ENCODE results near the gene BCAS2. TPM values are rescaled to one million over a fixed set of nuclear protein-coding genes. Genes with fewer than 3 reads are reported as not detected.

Gene BCAS2
- total and polyA plus RNA-seq, 9 donors = 32.1 to 47.7 (median 36.7) TPM

- TF ChIP-seq POLR2A (IDR thresholded peaks at IDR 0.05) (no peak), EP300 (IDR thresholded peaks at IDR 0.05) (no peak)
- Histone ChIP-seq H3K4me1 (ENCODE audit: insufficient read depth) (no peaks in the 10 kb centered on the region), H3K27me3 (no peaks in the 10 kb centered on the region), H3K9me3 (no peaks in the 10 kb centered on the region), H3K36me3 (no peaks in the 10 kb centered on the region), H3K27ac (no peak overlapping the region), H3K4me3 (no peak overlapping the region)
- intact Hi-C loops (cut with DNase I) = loop anchor here in 1 of 4 donors (5.0 kb wide), 1 partner anchor 1046 kb away; no protein-coding TSS in a partner anchor
- DNase-seq = no peak
- WGBS, 3 donors = 34 to 49% (median 43%) methylated on average over 1 of the region's 1 CpG
Observed at GRCh38 chr1:114531094-114531493, 50.3 kb downstream of the BCAS2 start.

- Histone ChIP-seq H3K27ac (no peak overlapping the region), H3K4me1 (ENCODE audit: insufficient read depth) (no peaks in the 10 kb centered on the region), H3K9me3 (no peaks in the 10 kb centered on the region), H3K36me3 (no peaks in the 10 kb centered on the region), H3K27me3 (no peaks in the 10 kb centered on the region), H3K4me3 (no peak overlapping the region)
- TF ChIP-seq POLR2A (IDR thresholded peaks at IDR 0.05) = no peak
- no peak for TF ChIP-seq EP300 (IDR thresholded peaks at IDR 0.05)
- no peak for TF ChIP-seq CTCF (IDR thresholded peaks at IDR 0.05)
- 91 to 96% (median 93%) methylated on average over 2 of the region's 2 CpGs for WGBS, 3 donors
- DNase-seq = no peak
- intact Hi-C loops (cut with DNase I) = loop anchor here in 1 of 4 donors (5.0 kb wide), 1 partner anchor 1047 kb away; no protein-coding TSS in a partner anchor
Observed at GRCh38 chr1:114530224-114530623, 51.2 kb downstream of the BCAS2 start.

GRCh38 chr1:114524944-114525343, 56.5 kb downstream of the BCAS2 start:
- no peak for TF ChIP-seq POLR2A (IDR thresholded peaks at IDR 0.05)
- no peak for TF ChIP-seq EP300 (IDR thresholded peaks at IDR 0.05)
- TF ChIP-seq CTCF (IDR thresholded peaks at IDR 0.05) = no peak
- no peaks in the 10 kb centered on the region for H3K27me3 ChIP-seq
- intact Hi-C loops (cut with DNase I) = no loop called here
- H3K36me3 ChIP-seq = no peaks in the 10 kb centered on the region
- no peaks in the 10 kb centered on the region for H3K4me1 ChIP-seq (ENCODE audit: insufficient read depth)
- no peaks in the 10 kb centered on the region for H3K9me3 ChIP-seq
- H3K27ac ChIP-seq = no peak overlapping the region
- DNase-seq = no peak
- H3K4me3 ChIP-seq = no peak overlapping the region

- no peaks in the 10 kb centered on the region for H3K9me3 ChIP-seq
- whole genome bisulfite sequencing, 3 donors = 13 to 19% (median 17%) methylated on average over 2 of the region's 2 CpGs
Observed at GRCh38 chr1:114522264-114522575, 59.2 kb downstream of the BCAS2 start.

More at GRCh38 chr1:114522264-114522575, 59.2 kb downstream of the BCAS2 start:
- Histone ChIP-seq H3K27me3 (no peaks in the 10 kb centered on the region), H3K4me3 (no peak overlapping the region), H3K27ac (no peak overlapping the region), H3K4me1 (ENCODE audit: insufficient read depth) (no peaks in the 10 kb centered on the region), H3K36me3 (no peaks in the 10 kb centered on the region)
- TF ChIP-seq EP300 (IDR thresholded peaks at IDR 0.05) = no peak
- no peak for TF ChIP-seq CTCF (IDR thresholded peaks at IDR 0.05)
- TF ChIP-seq POLR2A (IDR thresholded peaks at IDR 0.05) = no peak
- intact Hi-C loops (cut with DNase I) = loop anchor here in 1 of 4 donors (2.0 kb wide), 1 partner anchor 47 kb away; no protein-coding TSS in a partner anchor
- no peak for DNase-seq
